ENCODE results near the gene CREG2. TPM values are rescaled to one million over a fixed set of nuclear protein-coding genes. Genes with fewer than 3 reads are reported as not detected.

Gene CREG2
- total RNA-seq, 4 donors from 2014 or later, result not detected

DNA sequence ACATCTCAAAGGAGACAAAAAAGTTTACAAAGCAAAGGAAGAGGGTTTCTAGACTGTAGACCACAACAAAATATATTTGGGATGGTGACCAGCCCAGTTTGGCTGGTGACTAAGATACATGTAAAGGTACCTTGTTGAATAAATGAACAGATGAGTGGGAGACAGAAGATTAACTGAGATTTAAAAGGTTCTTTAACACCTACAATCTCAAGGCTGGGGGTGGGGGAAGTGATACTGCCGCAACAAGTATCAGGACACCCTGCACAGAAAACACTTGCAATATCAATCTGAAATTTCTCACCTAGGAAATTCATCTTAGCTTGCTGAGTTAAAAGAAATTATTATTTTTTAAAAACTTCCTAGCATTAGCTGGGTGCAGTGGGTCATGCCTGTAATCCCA is 87.1 kb downstream of the CREG2 start:
- TF ChIP-seq, protein P1, sequence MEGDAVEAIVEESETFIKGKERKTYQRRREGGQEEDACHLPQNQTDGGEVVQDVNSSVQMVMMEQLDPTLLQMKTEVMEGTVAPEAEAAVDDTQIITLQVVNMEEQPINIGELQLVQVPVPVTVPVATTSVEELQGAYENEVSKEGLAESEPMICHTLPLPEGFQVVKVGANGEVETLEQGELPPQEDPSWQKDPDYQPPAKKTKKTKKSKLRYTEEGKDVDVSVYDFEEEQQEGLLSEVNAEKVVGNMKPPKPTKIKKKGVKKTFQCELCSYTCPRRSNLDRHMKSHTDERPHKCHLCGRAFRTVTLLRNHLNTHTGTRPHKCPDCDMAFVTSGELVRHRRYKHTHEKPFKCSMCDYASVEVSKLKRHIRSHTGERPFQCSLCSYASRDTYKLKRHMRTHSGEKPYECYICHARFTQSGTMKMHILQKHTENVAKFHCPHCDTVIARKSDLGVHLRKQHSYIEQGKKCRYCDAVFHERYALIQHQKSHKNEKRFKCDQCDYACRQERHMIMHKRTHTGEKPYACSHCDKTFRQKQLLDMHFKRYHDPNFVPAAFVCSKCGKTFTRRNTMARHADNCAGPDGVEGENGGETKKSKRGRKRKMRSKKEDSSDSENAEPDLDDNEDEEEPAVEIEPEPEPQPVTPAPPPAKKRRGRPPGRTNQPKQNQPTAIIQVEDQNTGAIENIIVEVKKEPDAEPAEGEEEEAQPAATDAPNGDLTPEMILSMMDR (IDR thresholded peaks at IDR 0.05; ENCODE audit: low read depth), result no peak

- TF ChIP-seq, protein P1 (IDR thresholded peaks at IDR 0.05; ENCODE audit: low read depth), result no peak
These were observed 87.7 kb downstream of the CREG2 start for GRCh38 chr2:101299604-101300003.

GRCh38 chr2:101297383-101297782 is 89.9 kb downstream of the CREG2 start:
- TF ChIP-seq, protein P1 (IDR thresholded peaks at IDR 0.05; ENCODE audit: low read depth), result no peak

GRCh38 chr2:101296371-101296770 is 90.9 kb downstream of the CREG2 start:
- TF ChIP-seq, protein P1 (IDR thresholded peaks at IDR 0.05; ENCODE audit: low read depth), result no peak

DNA sequence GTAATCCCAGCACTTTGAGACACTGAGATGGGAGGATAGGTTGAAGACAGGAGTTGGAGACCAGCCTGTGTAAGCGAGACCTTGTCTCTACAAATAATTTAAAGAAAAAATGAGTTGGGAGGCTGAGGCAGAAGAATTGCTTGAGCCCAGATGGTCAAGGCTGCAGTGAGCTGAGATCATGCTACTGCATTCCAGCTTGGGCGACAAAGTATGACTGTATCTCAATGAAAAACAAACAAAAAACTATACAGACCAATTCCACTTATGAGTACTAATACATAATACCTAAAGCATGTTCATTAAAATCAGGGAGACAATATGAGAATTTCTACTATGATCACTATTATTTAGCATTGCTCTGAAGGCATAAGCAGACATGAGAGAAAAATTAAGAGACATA is 91.4 kb downstream of the CREG2 start:
- TF ChIP-seq, protein P1 (IDR thresholded peaks at IDR 0.05; ENCODE audit: low read depth), result no peak

Small RNA genes within 50 kb of the gene (small RNA-seq; reads per million reads assigned to genes)
- gene MIR5696, result not detected

Other genes starting within 250 kb of the CREG2 start
- gene TBC1D8, start 236.1 kb downstream of the CREG2 start, total RNA-seq, result 100 to 1,000 TPM in 1 of 4 donors, 10 to 100 TPM in 3; 21.2 to 119 (median 32.0) TPM
- gene CNOT11, start 134.6 kb downstream of the CREG2 start, total RNA-seq, result 10 to 100 TPM; 15.6 to 31.8 (median 24.0) TPM
- 100 to 1,000 TPM in 1 of 4 donors, 10 to 100 TPM in 3; 68.2 to 157 (median 84.5) TPM for gene RNF149, start 78.8 kb downstream of the CREG2 start, total RNA-seq
- 1 to 10 TPM in 3 of 4 donors, under 1 TPM in 1; 0.94 to 2.9 (median 1.5) TPM for gene RFX8, start 87.6 kb upstream of the CREG2 start, total RNA-seq

Data from subcutaneous adipose tissue (tissue), 4 donors.